ENCODE measurements around the gene ERCC4. TPM values are rescaled to one million over a fixed set of nuclear protein-coding genes. Genes with fewer than 3 reads are reported as not detected.

Gene ERCC4
- total RNA-seq, 1 donor from 2014 or later: 12.9 TPM

DNA sequence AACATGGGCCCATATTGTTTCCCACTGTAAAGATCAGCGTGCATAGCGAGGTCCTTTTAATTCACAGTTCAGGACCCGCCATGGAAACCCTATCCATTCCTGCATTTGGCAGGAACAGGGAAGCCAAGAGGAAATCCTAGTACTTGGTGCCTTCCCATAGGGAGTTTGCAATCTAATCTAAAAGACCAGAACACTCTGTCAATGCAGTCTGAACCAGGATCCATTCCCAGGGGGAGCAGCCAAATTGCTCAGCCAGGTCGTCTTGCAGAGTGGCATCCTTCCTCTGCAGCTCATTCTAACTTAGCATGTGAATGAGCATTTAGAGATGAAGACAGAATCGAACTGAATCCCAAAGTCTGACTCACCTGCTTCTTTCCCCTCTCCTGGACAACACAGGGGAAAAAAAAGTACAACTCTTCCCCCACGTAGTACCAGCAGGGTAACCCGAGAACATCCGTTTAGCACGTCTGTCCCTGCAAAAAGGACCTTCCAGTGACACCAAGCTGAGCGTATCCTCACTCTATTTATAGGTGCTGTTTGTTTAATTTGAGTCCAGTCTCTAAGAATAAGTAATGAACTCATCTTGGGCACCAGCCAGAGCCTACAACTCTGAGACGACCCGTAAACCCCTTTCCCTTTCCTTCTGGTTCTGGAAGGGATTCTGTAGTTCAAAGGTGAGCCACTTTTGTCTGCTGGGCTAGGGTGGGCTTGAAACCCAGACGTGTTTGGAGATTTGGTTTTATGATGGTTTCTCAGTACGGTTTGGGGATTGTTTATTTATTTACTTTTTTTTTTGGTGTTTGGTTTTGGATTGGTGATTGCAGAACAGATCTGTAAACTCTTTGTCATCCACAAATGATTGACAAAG lies 74.5 kb downstream of the ERCC4 start:
- no peak for DNase-seq (ENCODE audit: low read depth, low spot score)
- no peak for TF ChIP-seq CTCF (conservative IDR thresholded peaks at IDR 0.05)
- H3K27me3 Mint-ChIP-seq (ENCODE audit: low read depth): peaks cover 2% of the 10 kb centered on the region
- H3K4me1 Mint-ChIP-seq: peaks cover 3% of the 10 kb centered on the region
- peaks cover 2% of the 10 kb centered on the region for H3K9me3 Mint-ChIP-seq
- H3K4me3 Mint-ChIP-seq: no peak overlapping the region
- H3K27ac Mint-ChIP-seq (ENCODE audit: unreplicated experiment): no peak overlapping the region
- H3K36me3 Mint-ChIP-seq (ENCODE audit: low read depth): no peaks in the 10 kb centered on the region

DNA sequence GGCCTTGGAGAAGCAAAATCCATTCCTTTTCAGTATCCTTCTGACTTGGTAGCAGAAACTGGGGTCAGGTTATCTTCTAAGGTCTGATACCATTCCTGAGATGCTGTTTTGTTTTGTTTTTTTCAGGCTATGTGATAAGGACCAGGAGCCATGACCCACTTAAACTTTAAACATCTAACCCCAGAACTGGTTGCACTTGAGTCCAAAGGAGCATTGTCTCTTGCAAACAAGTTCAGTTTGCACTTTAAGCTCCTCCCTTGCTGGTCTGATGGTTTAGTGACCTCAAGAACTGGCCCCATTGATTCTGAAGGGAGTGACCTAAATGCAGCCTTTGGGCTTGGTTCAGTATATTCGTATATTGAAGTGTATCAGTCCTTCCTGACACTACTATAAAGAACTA lies 75.2 kb downstream of the ERCC4 start:
- H3K36me3 Mint-ChIP-seq (ENCODE audit: low read depth): no peaks in the 10 kb centered on the region
- H3K27ac Mint-ChIP-seq (ENCODE audit: unreplicated experiment): no peak overlapping the region
- peaks cover 2% of the 10 kb centered on the region for H3K27me3 Mint-ChIP-seq (ENCODE audit: low read depth)
- DNase-seq (ENCODE audit: low read depth, low spot score): no peak
- peaks cover 2% of the 10 kb centered on the region for H3K9me3 Mint-ChIP-seq
- no peak overlapping the region for H3K4me3 Mint-ChIP-seq
- TF ChIP-seq CTCF (conservative IDR thresholded peaks at IDR 0.05): no peak
- H3K4me1 Mint-ChIP-seq: peaks cover 9% of the 10 kb centered on the region

GRCh38 chr16:13996778-13997288 lies 76.9 kb downstream of the ERCC4 start:
- no peak overlapping the region for H3K4me3 Mint-ChIP-seq
- H3K9me3 Mint-ChIP-seq: peaks cover 2% of the 10 kb centered on the region

GRCh38 chr16:13997526-13997925 lies 77.6 kb downstream of the ERCC4 start:
- Mint-ChIP-seq H3K36me3 (ENCODE audit: low read depth) (no peaks in the 10 kb centered on the region), H3K27me3 (ENCODE audit: low read depth) (peaks cover 2% of the 10 kb centered on the region), H3K27ac (ENCODE audit: unreplicated experiment) (no peak overlapping the region), H3K4me3 (no peak overlapping the region), H3K9me3 (peaks cover 2% of the 10 kb centered on the region), H3K4me1 (peaks cover 14% of the 10 kb centered on the region)
- no peak for DNase-seq (ENCODE audit: low read depth, low spot score)
- TF ChIP-seq CTCF (conservative IDR thresholded peaks at IDR 0.05): no peak

More at GRCh38 chr16:13996778-13997288, 76.9 kb downstream of the ERCC4 start:
- Mint-ChIP-seq H3K4me1 (peaks cover 9% of the 10 kb centered on the region), H3K36me3 (ENCODE audit: low read depth) (no peaks in the 10 kb centered on the region), H3K27me3 (ENCODE audit: low read depth) (peaks cover 2% of the 10 kb centered on the region), H3K27ac (ENCODE audit: unreplicated experiment) (no peak overlapping the region)
- no peak for DNase-seq (ENCODE audit: low read depth, low spot score)
- no peak for TF ChIP-seq CTCF (conservative IDR thresholded peaks at IDR 0.05)

GRCh38 chr16:13997933-13998332 lies 78.0 kb downstream of the ERCC4 start:
- Mint-ChIP-seq H3K4me3 (no peak overlapping the region), H3K27me3 (ENCODE audit: low read depth) (peaks cover under 1% of the 10 kb centered on the region), H3K27ac (ENCODE audit: unreplicated experiment) (no peak overlapping the region), H3K36me3 (ENCODE audit: low read depth) (no peaks in the 10 kb centered on the region), H3K9me3 (peaks cover 2% of the 10 kb centered on the region), H3K4me1 (peaks cover 19% of the 10 kb centered on the region)
- TF ChIP-seq CTCF (conservative IDR thresholded peaks at IDR 0.05): no peak
- no peak for DNase-seq (ENCODE audit: low read depth, low spot score)
